OCI-LY3 (cell line): Measurements from ENCODE around the gene SERINC5.

Experiments used
- H2AFZ ChIP-seq: fragments of 200-600, 300-600 bp; shearing (Covaris generic); 2 replicates; pipeline ENCODE4 v1.6.0; 2014; ENCODE audit warnings: antibody characterized with exemption, low read depth, low read length
- H3K27ac ChIP-seq: fragments of 200-600, 300-600 bp; sonication (generic); 2 replicates; pipeline ENCODE4 v1.5.1; 2014; ENCODE audit warnings: mild to moderate bottlenecking, low read length, moderate library complexity, mixed read lengths
- H3K27me3 ChIP-seq: fragments of 200-600, 300-600 bp; sonication (generic); 2 replicates; pipeline ENCODE4 v1.6.1; 2014; ENCODE audit warnings: low read depth, low read length, mixed read lengths
- H3K36me3 ChIP-seq: fragments of 200-600, 300-600 bp; sonication (generic); replicated peaks from 2 replicates; pipeline ENCODE3; 2014; ENCODE audit warnings: low read depth, low read length, mixed read lengths
- H3K4me1 ChIP-seq: fragments of 300-600, 200-600 bp; sonication (generic); 2 replicates; pipeline ENCODE4 v1.6.1; 2014; ENCODE audit warnings: low read length, mixed read lengths
- H3K4me2 ChIP-seq: fragments of 200-600, 300-600 bp; sonication (generic); 2 replicates; pipeline ENCODE4 v1.6.1; 2014; ENCODE audit warnings: low read length, mixed read lengths
- H3K4me3 ChIP-seq: fragments of 300-600, 200-600 bp; sonication (generic); 2 replicates; pipeline ENCODE4 v1.5.1; 2014; ENCODE audit warnings: antibody characterized with exemption, mild to moderate bottlenecking, low read length, moderate library complexity
- H3K79me2 ChIP-seq: fragments of 300-600, 200-600 bp; shearing (Covaris generic); 2 replicates; pipeline ENCODE4 v1.6.1; 2014; ENCODE audit warnings: mild to moderate bottlenecking, low read length, mixed read lengths
- H3K9ac ChIP-seq: fragments of 300-600, 200-600 bp; shearing (Covaris generic); 2 replicates; pipeline ENCODE4 v1.6.0; 2014; ENCODE audit warnings: mild to moderate bottlenecking, low read length, moderate library complexity
- H3K9me3 ChIP-seq: fragments of 200-600, 300-600 bp; shearing (Covaris generic); 2 replicates; pipeline ENCODE4 v1.6.1; 2014; ENCODE audit warnings: low read length, mixed read lengths; ENCODE audit not compliant: insufficient read depth
- H4K20me1 ChIP-seq: fragments of 200-600, 300-600 bp; sonication (generic); 2 replicates; pipeline ENCODE4 v1.6.1; 2016; ENCODE audit warnings: low read length, mixed read lengths; ENCODE audit not compliant: insufficient read depth
- EZH2phosphoT487 ChIP-seq: fragments of 200-600 bp; shearing (Covaris generic); IDR thresholded peaks from 2 replicates; pipeline ENCODE4 v1.6.1; 2018; ENCODE audit warnings: antibody characterized with exemption, mixed run types, low read depth
- TF ChIP-seq, protein P1 (sequence below): fragments of 200-600, 300-600 bp; sonication (generic); IDR thresholded peaks from 2 replicates; pipeline ENCODE4 v1.5.1; 2014; ENCODE audit warnings: antibody characterized with exemption, low read length, low read depth

The SERINC5 gene

DNA sequence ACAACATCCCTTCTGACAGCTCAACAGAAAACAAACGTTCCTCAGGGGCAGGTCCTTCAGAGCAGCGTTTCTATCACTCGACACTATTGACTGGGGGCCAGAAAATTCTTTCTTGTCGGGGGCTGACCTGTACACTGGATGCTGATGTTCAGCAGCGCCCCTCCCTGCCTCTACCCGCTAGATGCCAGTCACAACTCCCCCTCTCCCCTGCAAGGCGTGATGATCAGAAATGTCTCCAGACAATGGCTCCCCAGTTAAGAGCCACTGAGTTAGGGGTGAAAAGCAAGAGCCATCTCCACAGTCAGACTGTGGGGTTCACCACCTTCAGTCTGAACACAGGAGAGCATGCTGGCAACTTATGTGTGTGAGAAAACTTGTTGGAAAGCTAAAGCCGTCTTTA, 39.8 kb downstream of the SERINC5 start:
- H3K4me1 ChIP-seq = no peaks in the 10 kb centered on the region
- H2AFZ ChIP-seq = no peak overlapping the region
- H3K27ac ChIP-seq = no peak overlapping the region
- TF ChIP-seq, protein P1, sequence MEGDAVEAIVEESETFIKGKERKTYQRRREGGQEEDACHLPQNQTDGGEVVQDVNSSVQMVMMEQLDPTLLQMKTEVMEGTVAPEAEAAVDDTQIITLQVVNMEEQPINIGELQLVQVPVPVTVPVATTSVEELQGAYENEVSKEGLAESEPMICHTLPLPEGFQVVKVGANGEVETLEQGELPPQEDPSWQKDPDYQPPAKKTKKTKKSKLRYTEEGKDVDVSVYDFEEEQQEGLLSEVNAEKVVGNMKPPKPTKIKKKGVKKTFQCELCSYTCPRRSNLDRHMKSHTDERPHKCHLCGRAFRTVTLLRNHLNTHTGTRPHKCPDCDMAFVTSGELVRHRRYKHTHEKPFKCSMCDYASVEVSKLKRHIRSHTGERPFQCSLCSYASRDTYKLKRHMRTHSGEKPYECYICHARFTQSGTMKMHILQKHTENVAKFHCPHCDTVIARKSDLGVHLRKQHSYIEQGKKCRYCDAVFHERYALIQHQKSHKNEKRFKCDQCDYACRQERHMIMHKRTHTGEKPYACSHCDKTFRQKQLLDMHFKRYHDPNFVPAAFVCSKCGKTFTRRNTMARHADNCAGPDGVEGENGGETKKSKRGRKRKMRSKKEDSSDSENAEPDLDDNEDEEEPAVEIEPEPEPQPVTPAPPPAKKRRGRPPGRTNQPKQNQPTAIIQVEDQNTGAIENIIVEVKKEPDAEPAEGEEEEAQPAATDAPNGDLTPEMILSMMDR = no peak
- TF ChIP-seq EZH2phosphoT487 = no peak
- no peak overlapping the region for H3K4me3 ChIP-seq
- no peak overlapping the region for H3K4me2 ChIP-seq
- no peaks in the 10 kb centered on the region for H3K36me3 ChIP-seq
- H3K9ac ChIP-seq = no peak overlapping the region
- no peaks in the 10 kb centered on the region for H3K79me2 ChIP-seq
- H4K20me1 ChIP-seq = no peaks in the 10 kb centered on the region
- no peaks in the 10 kb centered on the region for H3K27me3 ChIP-seq
- no peaks in the 10 kb centered on the region for H3K9me3 ChIP-seq

DNA sequence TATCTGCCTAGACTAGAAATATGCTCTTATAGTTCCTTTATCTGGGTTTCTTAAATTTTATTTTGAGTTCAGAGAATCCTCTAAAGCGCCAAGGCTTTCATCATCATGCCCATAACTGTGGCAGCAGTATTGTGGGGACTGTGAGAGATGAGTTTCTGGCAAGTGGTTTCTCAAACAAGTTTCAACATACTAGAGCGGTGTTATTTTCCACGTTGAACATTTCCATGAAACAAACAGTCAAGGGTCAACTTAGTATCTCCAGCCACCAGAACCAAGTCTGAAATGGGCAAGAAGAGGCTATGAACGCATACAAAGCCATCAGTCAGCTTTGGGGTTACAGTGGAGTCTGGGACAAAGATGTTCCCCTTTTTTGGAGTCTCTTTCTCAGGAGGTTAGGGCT, 40.3 kb downstream of the SERINC5 start:
- Histone ChIP-seq H3K27ac (no peak overlapping the region), H2AFZ (no peak overlapping the region), H3K27me3 (no peaks in the 10 kb centered on the region), H3K9ac (no peak overlapping the region), H3K4me1 (no peaks in the 10 kb centered on the region), H3K4me2 (no peak overlapping the region), H3K79me2 (no peaks in the 10 kb centered on the region), H3K9me3 (no peaks in the 10 kb centered on the region), H3K36me3 (no peaks in the 10 kb centered on the region), H4K20me1 (no peaks in the 10 kb centered on the region), H3K4me3 (no peak overlapping the region)
- no peak for TF ChIP-seq EZH2phosphoT487
- TF ChIP-seq, protein P1 = no peak

DNA sequence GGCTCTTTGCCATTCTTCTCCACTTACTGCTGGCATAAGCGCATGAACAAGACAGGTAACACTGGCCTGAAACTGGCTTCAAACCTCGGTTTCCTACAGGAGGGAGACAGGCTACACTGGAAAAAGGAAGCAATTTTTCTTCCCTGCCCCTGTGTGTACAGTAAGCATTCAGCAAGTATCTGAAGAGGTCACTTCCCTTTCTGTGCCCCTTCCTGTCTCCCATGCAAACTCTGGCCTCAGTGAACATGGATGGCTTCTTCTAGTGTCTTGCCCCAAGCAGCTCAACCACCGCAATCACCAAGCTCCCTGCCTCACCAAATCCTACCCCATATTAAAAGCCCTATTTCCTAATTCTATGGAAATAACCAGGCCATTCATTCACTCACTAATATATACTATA, 42.4 kb downstream of the SERINC5 start:
- no peak overlapping the region for H3K4me2 ChIP-seq
- TF ChIP-seq, protein P1 = no peak
- TF ChIP-seq EZH2phosphoT487 = no peak
- no peaks in the 10 kb centered on the region for H3K9me3 ChIP-seq
- H3K4me1 ChIP-seq = no peaks in the 10 kb centered on the region
- no peak overlapping the region for H3K9ac ChIP-seq
- no peaks in the 10 kb centered on the region for H3K36me3 ChIP-seq
- no peaks in the 10 kb centered on the region for H3K79me2 ChIP-seq
- H2AFZ ChIP-seq = no peak overlapping the region
- H3K4me3 ChIP-seq = no peak overlapping the region
- no peaks in the 10 kb centered on the region for H4K20me1 ChIP-seq
- H3K27me3 ChIP-seq = no peaks in the 10 kb centered on the region
- no peak overlapping the region for H3K27ac ChIP-seq

DNA sequence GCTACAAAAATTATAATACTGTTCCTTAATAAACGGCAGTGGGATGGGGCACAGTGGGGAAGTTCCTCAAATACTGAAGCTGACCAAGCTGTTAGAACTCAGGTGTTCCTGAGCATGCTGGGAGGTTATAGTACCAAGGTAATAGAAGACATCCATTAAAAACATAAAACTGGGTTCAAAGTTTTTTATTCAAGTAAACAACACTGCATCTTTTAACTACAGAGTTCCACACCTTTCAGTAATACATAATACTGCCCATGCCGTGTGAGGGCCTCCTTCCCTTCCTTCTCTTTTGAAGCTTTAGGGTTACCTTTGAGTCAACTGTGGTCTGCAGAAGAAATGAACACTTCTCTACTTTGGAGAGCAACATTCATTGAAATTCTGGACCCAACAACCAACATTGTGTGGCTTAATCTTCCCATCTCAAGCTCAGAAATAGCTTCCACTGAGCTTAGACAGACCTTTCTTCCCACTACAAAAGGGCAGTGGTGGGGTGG, 43.6 kb downstream of the SERINC5 start:
- Histone ChIP-seq H3K9ac (no peak overlapping the region), H2AFZ (no peak overlapping the region), H4K20me1 (no peaks in the 10 kb centered on the region), H3K36me3 (no peaks in the 10 kb centered on the region), H3K4me3 (no peak overlapping the region), H3K4me2 (no peak overlapping the region), H3K27ac (no peak overlapping the region), H3K9me3 (no peaks in the 10 kb centered on the region), H3K4me1 (no peaks in the 10 kb centered on the region), H3K79me2 (no peaks in the 10 kb centered on the region), H3K27me3 (no peaks in the 10 kb centered on the region)
- TF ChIP-seq EZH2phosphoT487 = no peak
- TF ChIP-seq, protein P1 = no peak
